ENCODE results near the gene MEAF6. TPM values are rescaled to one million over a fixed set of nuclear protein-coding genes. Genes with fewer than 3 reads are reported as not detected.
A peak's percentile ranks its signal among the peaks of the same experiment; 100 is the strongest.

Gene MEAF6
- total RNA-seq, 2 donors from 2014 or later, result 50.4 to 51.7 TPM

DNA sequence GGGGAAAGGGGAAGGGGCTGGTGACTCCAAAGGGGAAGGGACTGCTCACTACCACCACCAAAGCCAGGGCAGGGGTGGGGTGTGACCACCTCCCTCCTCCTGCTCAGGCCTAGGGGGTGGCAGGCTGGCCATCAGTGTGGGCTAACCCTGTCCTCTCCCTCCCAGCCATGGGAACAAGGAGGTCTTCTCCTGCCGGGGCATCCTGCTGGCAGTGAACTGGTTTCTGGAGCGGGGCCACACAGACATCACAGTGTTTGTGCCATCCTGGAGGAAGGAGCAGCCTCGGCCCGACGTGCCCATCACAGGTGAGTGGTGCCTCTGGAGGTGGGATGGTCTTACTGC, 34.5 kb downstream of the MEAF6 start:
- Mint-ChIP-seq H3K9me3 (no peaks in the 10 kb centered on the region), H3K27ac (no peak overlapping the region), H3K36me3 (ENCODE audit: low read depth) (peaks cover 22% of the 10 kb centered on the region), H3K27me3 (ENCODE audit: insufficient read depth) (no peaks in the 10 kb centered on the region), H3K4me3 (no peak overlapping the region), H3K4me1 (peaks cover 17% of the 10 kb centered on the region)
- Histone ChIP-seq H3K27me3 (ENCODE audit: control insufficient read depth, insufficient read depth, low read length, poor library complexity, severe bottlenecking) (no peaks in the 10 kb centered on the region), H3K9ac (ENCODE audit: extremely low read depth, low read length, poor library complexity, severe bottlenecking) (no peak overlapping the region), H3K4me3 (ENCODE audit: low read length) (no peak overlapping the region), H3K27ac (ENCODE audit: low read depth, low read length) (no peak overlapping the region), H3K9me3 (ENCODE audit: control insufficient read depth, low read length) (no peaks in the 10 kb centered on the region), H3K36me3 (ENCODE audit: control insufficient read depth, insufficient read depth, low read length) (peaks cover 25% of the 10 kb centered on the region), H3K4me1 (ENCODE audit: control insufficient read depth, insufficient read depth, low read length) (peaks cover 16% of the 10 kb centered on the region)
- DNase-seq, result no peak
- TF ChIP-seq CTCF (conservative IDR thresholded peaks at IDR 0.05), result peak; percentile 12
- WGBS, 2 experiments (ENCODE audit: insufficient coverage in 1 of 2, insufficient read length in 1 of 2), result 88 to 95% methylated on average over 5 of the region's 5 CpGs

GRCh38 chr1:37479255-37480124, 35.1 kb downstream of the MEAF6 start:
- peaks cover 16% of the 10 kb centered on the region for H3K4me1 ChIP-seq (ENCODE audit: control insufficient read depth, insufficient read depth, low read length)
- H3K36me3 ChIP-seq (ENCODE audit: control insufficient read depth, insufficient read depth, low read length), result peaks cover 25% of the 10 kb centered on the region
- Mint-ChIP-seq H3K27me3 (ENCODE audit: insufficient read depth) (no peaks in the 10 kb centered on the region), H3K27ac (peak overlapping the region; percentile 48), H3K36me3 (ENCODE audit: low read depth) (peaks cover 22% of the 10 kb centered on the region), H3K9me3 (no peaks in the 10 kb centered on the region), H3K4me3 (no peak overlapping the region), H3K4me1 (peaks cover 19% of the 10 kb centered on the region)
- no peaks in the 10 kb centered on the region for H3K9me3 ChIP-seq (ENCODE audit: control insufficient read depth, low read length)
- no peak overlapping the region for H3K27ac ChIP-seq (ENCODE audit: low read depth, low read length)
- WGBS, 2 experiments (ENCODE audit: insufficient coverage in 1 of 2, insufficient read length in 1 of 2), result 88 to 94% methylated on average over 13 to 22 of the region's 22 CpGs
- DNase-seq, result no peak
- no peak overlapping the region for H3K9ac ChIP-seq (ENCODE audit: extremely low read depth, low read length, poor library complexity, severe bottlenecking)
- TF ChIP-seq CTCF (conservative IDR thresholded peaks at IDR 0.05), result no peak
- no peaks in the 10 kb centered on the region for H3K27me3 ChIP-seq (ENCODE audit: control insufficient read depth, insufficient read depth, low read length, poor library complexity, severe bottlenecking)
- no peak overlapping the region for H3K4me3 ChIP-seq (ENCODE audit: low read length)

- Mint-ChIP-seq H3K27ac (no peak overlapping the region), H3K4me3 (no peak overlapping the region), H3K9me3 (no peaks in the 10 kb centered on the region), H3K27me3 (ENCODE audit: insufficient read depth) (peaks cover 2% of the 10 kb centered on the region), H3K4me1 (peaks cover 20% of the 10 kb centered on the region), H3K36me3 (ENCODE audit: low read depth) (peaks cover 22% of the 10 kb centered on the region)
- 93 to 96% methylated on average over 3 of the region's 3 CpGs for WGBS, 2 experiments (ENCODE audit: insufficient coverage in 1 of 2, insufficient read length in 1 of 2)
- H3K9me3 ChIP-seq (ENCODE audit: control insufficient read depth, low read length), result no peaks in the 10 kb centered on the region
- TF ChIP-seq CTCF (conservative IDR thresholded peaks at IDR 0.05), result no peak
- H3K4me1 ChIP-seq (ENCODE audit: control insufficient read depth, insufficient read depth, low read length), result peaks cover 16% of the 10 kb centered on the region
- H3K9ac ChIP-seq (ENCODE audit: extremely low read depth, low read length, poor library complexity, severe bottlenecking), result no peak overlapping the region
- peaks cover 25% of the 10 kb centered on the region for H3K36me3 ChIP-seq (ENCODE audit: control insufficient read depth, insufficient read depth, low read length)
- H3K27ac ChIP-seq (ENCODE audit: low read depth, low read length), result no peak overlapping the region
- no peak for DNase-seq
- H3K27me3 ChIP-seq (ENCODE audit: control insufficient read depth, insufficient read depth, low read length, poor library complexity, severe bottlenecking), result peaks cover 2% of the 10 kb centered on the region
- no peak overlapping the region for H3K4me3 ChIP-seq (ENCODE audit: low read length)
Measured at GRCh38 chr1:37478890-37479254, 35.7 kb downstream of the MEAF6 start.

Data from endodermal cell (in vitro differentiated cells).